ENCODE measurements around the gene CFAP90.

DNA sequence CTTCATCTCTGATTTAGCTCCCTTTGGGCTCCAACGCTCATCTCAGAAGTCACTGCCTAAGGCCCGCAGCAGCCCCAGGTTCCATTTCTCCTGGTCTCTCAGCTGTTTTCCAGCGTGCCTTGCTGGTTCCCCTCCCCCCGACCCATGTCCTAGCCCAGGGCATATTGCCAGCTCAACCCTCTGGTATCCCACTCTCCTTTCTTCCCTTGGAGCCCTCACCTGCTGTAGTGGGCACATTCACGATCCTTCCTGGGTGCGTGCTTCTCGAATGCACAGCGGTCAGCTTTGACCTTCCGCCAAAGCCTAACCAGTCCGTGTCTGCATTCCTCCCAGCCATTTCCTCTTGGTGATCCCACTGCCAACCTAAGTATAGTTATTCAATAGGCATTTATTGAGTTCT is 36.1 kb downstream of the CFAP90 start:
- TF ChIP-seq EZH2 (IDR thresholded peaks at IDR 0.05; ENCODE audit: insufficient read depth, low read length) = no peak
- TF ChIP-seq, protein P1, sequence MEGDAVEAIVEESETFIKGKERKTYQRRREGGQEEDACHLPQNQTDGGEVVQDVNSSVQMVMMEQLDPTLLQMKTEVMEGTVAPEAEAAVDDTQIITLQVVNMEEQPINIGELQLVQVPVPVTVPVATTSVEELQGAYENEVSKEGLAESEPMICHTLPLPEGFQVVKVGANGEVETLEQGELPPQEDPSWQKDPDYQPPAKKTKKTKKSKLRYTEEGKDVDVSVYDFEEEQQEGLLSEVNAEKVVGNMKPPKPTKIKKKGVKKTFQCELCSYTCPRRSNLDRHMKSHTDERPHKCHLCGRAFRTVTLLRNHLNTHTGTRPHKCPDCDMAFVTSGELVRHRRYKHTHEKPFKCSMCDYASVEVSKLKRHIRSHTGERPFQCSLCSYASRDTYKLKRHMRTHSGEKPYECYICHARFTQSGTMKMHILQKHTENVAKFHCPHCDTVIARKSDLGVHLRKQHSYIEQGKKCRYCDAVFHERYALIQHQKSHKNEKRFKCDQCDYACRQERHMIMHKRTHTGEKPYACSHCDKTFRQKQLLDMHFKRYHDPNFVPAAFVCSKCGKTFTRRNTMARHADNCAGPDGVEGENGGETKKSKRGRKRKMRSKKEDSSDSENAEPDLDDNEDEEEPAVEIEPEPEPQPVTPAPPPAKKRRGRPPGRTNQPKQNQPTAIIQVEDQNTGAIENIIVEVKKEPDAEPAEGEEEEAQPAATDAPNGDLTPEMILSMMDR (IDR thresholded peaks at IDR 0.05; ENCODE audit: insufficient read depth, low read depth, low read length) = no peak

All from astrocyte (in vitro differentiated cells and primary cell).